HT1080 (cell line): ENCODE measurements around the gene ST6GALNAC6. TPM values are rescaled to one million over a fixed set of nuclear protein-coding genes. Genes with fewer than 3 reads are reported as not detected.
A peak's percentile ranks its signal among the peaks of the same experiment; 100 is the strongest.
"Not testable (repeated sequence)": the region's sequence is repeated elsewhere in the genome, so short reads cannot be mapped to it uniquely, and the experiment has no call there.

Source experiments
- DNase-seq: peaks from one replicate; pipeline ENCODE4 v3.0.0-alpha.2; 2015; ENCODE audit warnings: low read depth
- total RNA-seq: library from RNA; depleted of rRNA; stranded (reverse); fragments of >200 nt; shearing (Covaris generic); gene quantifications from 2 replicates; pipeline ENCODE4 v1.2.3, GENCODE V29; 2014

ST6GALNAC6 gene
- total RNA-seq, 1 experiment from 2014 or later = 38.9 TPM

DNA sequence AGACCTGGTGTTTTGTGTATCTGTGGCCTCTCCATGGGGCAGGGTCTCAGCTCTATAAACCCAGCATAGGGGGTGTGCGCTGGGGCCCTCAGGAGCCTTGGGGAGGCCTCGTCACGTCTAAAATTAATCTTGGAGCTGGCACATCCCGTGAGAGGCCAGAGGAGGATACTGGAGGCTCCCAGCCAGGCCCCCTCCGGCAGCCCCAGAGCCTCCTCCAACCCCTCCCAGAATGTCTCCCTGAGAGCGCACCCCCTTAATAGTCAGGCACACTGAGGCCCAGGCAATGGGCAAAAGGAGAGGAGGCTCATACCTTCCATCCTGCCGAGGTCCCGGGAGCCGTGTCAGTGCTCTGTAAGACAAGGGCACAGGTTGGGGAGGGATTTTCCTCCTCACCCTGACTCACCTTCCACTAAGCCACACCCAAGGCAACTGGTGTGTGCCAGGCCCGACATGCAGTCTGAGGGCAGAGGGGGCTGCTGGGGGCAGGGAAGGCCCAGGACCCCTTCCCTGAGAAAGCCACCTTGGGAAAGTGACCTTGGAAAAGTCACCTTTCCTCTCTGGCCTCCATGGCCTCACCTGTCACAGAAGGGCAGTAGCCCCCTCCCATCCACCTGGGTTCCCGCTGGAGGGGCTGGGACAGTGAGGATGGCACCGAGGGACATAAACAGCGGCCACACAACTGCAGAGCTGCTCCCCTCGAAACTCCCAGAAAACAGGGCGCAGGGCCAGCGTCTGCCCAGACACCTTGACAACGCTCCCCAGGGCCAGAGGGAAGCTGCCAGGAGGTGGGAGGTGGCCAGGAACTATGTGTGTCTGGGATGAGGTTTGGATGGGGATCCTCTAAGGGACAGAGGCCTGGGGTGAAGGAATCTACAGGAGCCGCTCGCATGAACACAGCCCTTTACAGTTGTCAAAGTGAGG is 24.8 kb downstream of the ST6GALNAC6 start:
- no peak for DNase-seq

DNA sequence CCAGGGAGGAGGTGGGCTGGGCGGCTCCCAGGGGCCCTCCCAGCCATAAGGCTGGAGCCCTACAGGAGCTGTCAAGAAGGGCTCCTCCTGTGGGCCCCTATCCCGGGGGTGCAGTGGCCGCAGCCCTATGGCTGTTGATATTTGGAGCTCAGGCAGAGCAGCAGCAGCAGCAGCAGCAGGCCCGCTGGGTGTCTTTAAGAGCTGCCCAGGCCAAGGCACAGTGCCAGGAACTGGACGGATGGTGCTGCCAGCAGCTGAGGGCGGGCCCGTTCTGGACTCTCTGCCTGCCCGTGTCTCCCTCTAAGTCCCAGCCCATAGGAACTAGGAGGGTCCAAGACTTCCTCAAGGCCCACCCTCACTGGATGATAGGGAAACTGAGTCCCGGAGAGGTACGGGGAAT is 25.5 kb downstream of the ST6GALNAC6 start:
- no peak for DNase-seq

DNA sequence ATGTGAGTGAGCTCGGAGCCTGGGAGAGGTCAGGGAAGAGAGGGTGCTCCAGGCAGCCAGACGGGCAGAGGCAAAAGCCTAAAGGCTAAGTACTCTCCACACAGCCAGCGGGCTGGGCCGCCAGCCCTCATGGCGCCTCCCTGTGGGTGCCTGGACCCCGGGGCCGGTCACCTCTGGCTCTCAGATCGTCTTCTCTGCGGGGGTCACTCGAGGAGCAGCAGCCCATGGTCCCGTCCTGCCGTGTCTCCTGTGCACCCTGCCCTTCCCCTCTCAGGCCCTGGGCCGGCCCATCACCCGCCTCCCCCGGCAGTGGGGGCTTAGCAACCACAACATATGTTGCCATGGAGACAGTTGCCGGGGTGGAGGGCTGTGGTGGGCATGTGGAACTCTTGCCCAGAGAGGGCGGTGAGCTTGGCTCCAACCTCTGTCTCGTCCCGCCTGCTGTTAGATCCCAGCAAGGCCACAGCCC is 26.1 kb downstream of the ST6GALNAC6 start:
- DNase-seq = no peak

DNA sequence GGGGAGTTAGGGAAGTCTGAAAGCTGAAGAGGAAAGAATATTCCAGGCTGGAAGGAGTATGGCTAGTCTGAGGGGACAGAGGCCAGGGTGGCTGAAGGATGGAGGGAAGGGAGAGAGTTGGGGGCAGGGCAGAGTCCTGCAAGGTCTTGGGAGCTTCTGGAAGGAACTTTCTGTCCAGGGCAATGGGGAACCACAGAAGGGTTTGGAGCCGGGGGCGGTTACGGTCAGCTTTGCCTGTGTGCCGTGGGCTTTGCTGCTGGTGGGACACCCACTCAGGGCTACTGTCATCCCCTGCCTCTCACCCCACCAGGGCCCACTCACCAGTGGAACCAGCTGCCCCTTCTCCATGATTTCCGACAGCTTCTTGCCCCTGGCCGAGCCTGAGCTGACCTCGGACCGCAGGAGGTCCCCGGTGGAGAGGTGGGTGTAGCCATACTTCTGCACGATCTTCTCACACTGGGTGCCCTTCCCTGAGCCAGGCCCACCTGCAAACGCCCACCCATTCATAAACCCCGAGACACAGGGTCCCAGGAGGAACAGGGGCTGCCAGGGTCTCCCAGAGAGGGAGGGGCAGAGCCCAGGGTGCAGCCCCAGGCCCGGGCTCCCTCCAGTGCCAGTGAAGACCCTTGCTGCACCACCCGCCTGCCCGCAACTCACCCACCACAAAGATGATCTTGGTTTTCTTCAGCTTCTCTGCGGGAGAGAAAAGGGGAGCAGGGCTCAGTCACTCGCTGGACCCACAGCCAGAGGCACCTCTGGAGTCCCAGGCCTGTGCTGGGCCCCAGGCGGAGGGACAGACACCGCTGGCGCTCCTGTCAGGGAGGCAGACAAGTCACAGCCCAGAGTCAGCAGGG is 26.8 kb downstream of the ST6GALNAC6 start:
- DNase-seq = no peak

DNA sequence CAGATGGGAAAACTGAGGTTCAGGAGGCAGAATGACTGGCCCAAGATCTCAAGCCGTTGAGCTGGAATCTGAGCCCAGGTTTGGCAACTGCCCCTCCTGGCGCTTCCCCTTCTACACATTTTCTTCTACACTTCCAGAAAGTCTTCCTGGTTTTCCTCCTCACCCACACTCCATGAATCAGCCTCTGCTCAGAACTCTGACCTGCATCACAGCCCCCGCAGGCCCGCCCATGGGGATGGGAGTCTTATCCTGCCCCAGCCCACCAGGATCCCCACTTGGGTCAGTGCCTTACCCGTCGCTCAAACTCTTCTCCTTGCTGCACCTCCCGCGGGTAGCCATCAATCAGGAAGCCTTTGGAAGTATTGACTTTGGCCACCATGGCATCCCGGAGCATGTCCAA is 27.9 kb downstream of the ST6GALNAC6 start:
- no peak for DNase-seq

DNA sequence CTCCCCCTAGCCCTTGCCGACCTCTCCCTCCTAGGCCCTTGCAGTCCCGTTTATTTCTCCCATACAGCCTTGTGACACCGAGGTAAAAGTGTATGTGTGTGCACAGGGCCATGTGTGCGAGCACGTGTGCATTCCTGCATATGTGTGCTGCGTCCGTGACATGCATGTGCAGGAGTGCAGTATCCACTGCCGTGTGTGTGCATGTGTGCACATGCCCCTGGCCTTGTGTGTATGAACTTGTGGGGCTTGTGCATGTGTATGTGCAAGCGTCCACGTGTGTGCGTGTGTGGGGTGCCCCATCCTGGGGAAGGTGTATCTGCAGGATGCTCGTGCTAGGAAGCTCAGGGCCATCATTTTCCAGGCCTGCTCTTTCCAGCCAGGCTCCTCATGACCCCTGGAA is 28.5 kb downstream of the ST6GALNAC6 start:
- no peak for DNase-seq

DNA sequence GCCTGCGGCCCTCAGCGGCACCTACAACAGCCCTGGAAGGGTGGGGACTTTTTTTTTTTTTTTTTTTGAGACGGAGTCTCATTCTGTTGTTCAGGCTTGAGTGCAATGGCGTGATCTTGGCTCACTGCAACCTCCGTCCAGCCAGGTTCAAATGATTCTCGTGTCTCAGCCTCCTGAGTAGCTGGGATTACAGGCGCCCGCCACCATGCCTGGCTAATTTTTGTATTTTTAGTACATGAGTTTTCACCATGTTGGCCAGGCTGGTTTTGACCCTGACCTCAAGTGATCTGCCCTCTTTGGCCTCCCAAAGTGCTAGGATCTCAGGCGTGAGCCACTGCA is 29.3 kb downstream of the ST6GALNAC6 start:
- not testable (repeated sequence) for DNase-seq

DNA sequence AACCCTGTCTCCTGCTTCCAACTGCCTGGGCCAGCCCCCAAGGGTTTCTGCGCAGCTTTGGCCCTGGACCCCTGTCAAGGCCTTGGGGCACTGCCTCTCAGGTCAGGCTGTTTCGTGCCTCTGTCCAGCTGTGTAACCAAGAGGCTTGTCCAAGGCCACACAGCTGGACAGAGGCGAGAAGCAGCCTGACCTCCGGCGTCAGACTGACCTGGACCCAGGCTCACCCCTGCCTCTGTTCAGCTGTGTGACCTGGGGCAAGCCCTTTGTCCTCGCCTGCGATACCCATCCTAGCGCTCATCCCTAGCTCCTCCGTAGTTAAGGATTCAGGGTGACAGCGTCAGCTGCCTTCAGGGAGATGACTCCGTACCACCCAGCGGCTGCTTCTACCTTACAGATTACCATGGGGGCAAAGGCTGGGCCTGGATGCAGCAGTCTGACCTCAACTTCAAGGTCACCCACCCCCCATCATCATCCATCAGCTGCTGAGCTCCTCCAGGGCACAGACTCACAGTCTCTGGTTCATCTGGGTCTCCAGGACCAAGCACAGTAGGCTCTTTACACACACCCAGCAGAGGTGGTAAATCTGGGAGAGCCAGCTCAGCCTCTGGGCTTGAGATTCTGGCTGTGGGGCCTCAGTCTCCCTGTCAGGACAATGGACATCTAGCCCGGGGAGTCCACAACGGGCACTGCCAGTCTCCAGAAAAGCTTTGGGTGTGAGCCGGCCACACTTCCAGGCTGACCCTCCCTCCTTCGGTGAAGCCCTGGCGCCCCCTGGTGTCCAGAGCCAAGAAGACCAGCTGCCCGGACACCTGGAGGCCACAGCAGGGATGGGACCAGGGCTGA is 29.9 kb downstream of the ST6GALNAC6 start:
- DNase-seq = peak; percentile 79

DNA sequence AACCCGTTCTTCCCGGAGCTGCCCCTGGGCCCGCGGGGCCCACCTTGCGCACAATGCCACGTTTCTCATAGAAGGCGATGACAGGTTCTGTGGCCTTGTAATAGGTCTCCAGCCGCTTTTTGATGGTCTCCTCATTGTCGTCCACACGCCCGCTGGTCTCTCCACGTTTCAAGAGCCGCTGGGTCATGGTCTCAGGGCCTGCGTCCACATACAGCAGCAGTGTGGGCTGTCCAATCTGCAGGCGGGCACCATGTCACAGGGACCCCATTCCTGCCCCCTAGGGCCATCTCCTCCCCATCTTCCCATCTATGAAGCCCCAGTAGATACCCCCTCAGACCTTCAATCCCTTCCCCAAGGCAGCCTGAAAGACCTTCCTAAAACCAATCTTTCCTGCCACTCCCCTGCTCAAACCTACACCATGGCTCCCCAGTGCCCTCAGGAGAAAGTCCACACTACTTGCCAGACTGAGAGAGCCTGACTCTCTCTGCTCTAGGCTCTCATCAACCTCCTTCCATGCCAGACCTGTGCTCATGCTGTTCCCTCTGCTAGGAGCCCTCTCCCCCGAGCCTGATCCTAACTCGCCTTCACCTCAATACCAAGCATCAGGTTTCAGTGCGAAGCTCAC is 31.0 kb downstream of the ST6GALNAC6 start:
- no peak for DNase-seq

DNA sequence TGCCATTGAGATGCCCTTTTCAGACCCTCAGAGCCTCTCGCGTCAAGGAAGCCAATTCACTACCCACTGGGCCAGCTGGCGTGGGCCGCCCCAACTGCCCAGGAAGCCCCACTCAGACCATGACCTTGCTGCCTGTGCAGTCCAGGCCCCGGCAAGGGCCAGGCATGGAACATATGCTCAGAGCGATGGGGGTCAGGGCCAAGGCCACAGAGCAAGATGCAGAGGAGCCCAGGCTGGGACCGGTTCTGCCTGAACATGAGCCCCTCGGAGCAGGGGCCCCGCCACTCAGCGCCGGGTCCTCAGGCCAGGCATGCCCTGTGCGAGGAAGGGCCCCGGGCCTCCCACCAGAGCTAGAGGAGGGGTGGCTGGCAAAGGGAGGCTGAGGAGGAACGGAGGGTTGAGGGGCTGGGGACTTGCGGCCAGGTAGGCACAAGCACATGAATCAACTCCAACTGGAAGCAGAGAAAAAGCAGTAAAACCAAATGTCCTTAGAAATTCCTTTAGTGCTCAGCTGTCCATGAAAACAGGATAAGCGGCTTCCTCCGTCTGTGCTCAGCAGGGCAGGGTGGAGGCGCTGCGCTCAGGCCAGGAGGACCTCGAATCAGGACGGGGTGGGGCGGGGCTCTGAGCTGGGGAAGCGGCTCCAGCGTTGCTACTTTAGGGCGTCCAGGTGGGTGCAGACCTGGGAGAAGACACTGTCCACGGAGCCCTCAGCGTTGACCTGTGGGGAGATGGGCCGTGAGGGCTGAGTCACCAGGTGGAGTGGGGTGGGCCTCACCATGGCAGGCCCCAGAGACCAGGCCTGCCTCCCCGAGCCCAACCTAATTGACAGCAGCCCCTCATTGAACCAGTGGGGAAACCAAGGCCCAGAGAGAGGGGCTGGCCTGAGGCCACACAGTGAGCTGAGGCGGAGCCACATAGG is 31.8 kb downstream of the ST6GALNAC6 start:
- no peak for DNase-seq

DNA sequence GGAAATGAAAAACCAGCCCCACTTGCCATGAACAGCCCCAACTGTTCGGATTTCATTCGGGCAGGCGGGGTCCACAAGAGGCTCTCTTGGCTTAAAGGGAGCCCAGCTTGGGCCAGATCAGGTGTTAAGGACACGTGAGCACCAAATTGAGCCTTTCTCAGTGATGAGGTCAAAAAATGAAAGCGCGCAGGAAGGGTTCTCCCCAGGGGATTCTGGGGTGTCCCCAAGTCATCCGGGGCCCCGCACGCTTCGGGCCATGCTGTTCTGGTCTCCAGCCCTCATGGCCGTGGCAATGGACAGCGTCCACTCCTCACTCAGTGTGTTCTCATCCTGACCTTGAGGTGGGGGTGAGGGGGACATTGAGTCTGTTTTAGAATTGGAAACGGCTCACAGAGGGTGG is 32.9 kb downstream of the ST6GALNAC6 start:
- no peak for DNase-seq

DNA sequence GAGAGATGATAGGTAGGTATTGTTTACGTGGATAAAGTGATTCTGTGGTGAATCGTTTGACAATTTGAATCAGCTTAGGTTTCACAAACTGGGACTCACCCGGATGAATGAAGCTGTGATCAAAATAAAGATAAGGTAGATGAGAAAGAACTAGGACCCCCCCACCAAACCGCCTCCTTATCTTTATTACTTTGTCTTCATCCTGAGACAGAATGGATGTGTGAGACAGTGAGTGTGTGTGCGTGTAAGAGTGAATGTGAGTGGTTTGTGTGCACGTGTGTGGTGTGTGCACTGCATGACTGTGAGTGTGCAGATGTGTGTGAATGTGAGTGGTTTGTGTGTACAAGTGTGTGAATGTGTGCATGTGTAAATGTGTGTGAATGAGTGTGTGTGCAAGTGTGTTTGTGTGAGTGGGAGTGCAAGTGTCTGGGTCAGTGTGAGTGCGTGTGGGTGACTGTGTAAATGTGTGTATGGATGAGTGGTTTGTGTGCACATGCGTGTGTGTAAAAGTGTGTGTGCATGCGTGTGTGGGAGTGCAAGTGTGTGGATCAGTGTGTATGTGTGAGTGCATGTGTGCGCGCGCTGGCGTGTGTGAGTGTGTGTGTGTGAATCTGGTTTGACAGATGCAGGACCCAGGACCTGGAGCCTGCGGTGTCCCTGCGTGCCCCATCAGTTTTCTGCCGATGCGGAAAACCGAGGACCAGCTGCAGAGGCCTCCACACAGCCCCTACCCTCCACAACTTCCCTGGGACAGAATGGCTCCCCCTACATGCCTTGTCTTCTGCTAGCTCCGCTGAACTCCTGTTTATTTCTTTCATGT is 33.5 kb downstream of the ST6GALNAC6 start:
- no peak for DNase-seq

DNA sequence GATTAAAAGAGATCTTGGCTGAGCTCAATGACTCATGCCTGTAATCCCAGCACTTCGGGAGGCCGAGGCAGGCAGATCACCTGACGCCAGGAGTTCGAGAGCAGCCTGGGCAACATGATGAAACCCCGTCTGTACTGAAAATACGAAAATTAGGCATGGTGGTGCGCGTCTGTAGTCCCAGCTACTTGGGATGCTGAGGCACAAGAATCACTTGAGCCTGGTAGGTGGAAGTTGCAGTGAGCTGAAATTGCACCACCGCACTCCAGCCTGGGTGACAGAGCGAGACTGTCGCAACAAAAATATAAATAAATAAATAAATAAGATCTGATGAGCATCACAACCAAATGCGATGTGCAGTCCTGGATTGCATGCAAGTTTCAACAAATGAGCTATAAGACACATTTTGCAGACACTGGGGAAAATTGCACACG is 36.2 kb downstream of the ST6GALNAC6 start:
- DNase-seq = no peak

DNA sequence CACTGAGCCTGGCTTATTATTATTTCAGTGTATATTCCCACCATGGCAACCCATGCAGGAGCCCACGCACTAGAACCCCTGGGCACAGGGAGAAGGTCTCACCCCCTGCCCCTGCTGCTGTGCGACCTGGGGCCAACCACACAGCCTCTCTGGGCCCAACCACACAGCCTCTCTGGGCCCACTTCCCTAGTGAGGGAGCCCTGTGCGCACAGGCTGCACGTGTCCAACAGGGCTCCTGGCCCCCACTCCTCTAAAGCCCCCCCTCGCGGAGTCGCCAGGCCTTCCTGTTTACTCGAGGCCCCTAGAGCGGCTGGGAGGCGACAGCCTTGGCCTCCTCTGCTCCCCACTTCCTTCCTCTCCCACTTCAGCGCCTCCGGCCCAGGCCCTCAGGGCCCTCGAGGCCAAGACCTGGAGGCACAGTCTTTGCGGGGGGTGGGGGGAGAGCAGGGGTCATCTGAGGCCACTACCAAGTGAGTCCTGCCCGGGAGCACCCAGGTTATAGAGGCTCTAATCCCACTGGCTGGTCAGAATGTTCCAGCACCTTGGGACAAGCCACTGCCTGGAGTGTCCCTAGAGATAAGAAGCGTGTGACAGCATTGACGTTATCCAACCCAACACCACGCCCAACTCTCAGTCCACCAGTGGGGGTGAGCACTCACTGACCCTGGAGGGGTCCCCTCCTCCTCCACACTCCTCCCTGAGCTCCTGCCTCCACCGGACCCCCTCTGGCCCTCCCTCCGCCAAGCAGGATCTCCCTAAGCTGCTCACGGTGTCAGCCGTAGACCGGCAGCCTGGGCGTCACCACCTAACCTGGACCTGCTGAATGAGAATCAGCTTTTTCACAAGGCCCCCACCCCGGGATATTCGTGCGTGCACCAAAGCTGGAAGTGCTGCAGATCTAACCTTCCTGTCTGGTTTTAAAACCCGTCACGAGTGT is 37.1 kb downstream of the ST6GALNAC6 start:
- DNase-seq = no peak

DNA sequence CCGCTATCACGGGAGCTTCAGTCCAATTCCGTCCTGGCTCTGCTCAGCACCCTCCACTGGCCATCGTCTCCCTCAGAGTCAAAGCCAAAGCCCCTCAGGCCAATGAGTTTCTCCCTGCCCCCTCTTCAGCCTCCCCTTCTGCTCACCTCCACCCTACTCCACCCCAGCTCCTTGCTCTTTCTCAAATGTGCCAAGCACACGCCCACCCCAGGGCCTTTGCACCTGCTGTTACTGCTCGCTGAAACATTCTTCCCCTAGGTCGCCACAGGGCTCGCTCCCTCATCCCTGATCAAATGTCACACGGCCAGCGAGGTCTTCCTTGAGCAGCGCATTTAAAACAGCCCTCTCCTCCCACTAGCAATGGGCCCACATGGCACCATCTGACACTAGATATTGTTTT is 38.6 kb downstream of the ST6GALNAC6 start:
- no peak for DNase-seq

DNA sequence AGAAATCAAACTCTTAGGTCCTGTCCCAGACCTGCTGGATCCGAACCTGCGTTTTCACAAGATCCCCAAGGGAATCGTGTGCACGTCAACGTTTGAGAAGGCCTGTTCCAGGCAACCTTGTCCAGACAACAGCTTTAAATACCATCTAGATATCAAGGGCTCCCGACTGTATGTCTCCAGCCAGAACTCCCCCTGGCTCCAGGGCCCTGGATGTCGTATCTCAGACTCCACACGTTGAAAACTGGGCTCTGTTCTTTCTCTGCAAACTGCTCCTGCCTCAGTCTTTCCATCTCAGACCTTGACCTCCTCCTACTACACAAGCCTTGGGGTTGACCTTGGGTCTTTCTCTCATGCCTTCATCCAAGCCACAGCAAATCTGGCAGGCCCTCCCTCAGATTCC is 39.1 kb downstream of the ST6GALNAC6 start:
- no peak for DNase-seq

DNA sequence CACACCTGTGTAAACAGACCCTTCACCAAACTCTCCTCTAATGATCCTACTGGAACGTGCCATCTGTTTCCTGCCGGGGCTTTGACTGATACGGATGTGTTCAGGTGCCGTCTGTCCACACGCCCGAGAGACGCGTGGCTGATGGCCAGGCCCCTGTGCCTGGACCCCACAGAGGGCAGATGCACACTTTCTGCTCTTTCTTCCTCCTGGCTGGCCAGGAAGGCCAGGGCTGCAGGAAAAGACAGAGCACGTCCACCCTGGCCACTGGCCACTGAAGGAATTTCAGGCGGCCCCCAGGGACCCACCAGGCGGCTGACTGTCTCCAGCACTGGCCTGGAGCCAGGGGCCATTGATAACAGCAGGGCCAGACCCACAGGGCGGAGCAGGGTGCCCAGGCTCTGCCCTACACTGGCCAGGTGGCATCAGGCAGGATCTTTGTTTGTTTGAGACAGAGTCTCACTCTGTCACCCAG is 41.3 kb downstream of the ST6GALNAC6 start:
- DNase-seq = no peak

DNA sequence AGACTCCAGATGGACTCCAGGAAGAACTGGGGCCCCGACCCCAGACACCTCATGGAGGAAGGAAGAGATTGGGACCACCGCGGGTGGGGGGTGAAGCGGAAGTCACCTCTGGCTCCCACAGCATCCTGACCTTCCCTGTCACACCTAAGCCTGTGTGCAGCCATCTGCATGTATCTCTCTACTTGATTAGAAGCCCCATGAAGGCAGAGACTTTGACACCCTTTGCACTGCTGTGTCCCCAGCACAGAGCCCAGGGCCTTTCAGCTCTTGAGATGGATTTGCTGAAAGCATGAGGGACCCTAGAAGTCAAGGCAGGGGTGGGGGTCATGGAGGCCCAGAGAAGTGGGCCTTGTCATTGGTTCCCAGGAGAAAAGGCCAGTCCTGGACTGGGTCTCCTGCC is 42.1 kb downstream of the ST6GALNAC6 start:
- no peak for DNase-seq
